ENCODE measurements around the gene LSR. TPM values are rescaled to one million over a fixed set of nuclear protein-coding genes. Genes with fewer than 3 reads are reported as not detected.

The LSR gene
- total and polyA plus RNA-seq, 2 donors (not counting 1 experiment from before 2014, with no cell fraction given): 37.2 to 45.3 TPM

- H3K27me3 ChIP-seq (replicated peaks in 1 of 4; ENCODE audit: control extremely low read depth in 1 of 4, control insufficient read depth in 3 of 4, insufficient read depth in 4 of 4, low read length in 3 of 4): no peaks in the 10 kb centered on the region
- H3K36me3 ChIP-seq (replicated peaks in 1 of 2; ENCODE audit: control extremely low read depth in 1 of 2, control insufficient read depth in 1 of 2, extremely low read depth in 1 of 2, insufficient read depth in 2 of 2, low read length in 1 of 2): no peaks in the 10 kb centered on the region
- H4K20me1 ChIP-seq (ENCODE audit: control insufficient read depth, insufficient read depth, low read length, poor library complexity, severe bottlenecking): no peaks in the 10 kb centered on the region
- Mint-ChIP-seq H3K27ac (no peak overlapping the region), H3K4me3 (no peak overlapping the region), H3K9me3 (ENCODE audit: insufficient read depth) (peaks cover 2% of the 10 kb centered on the region), H3K4me1 (peaks cover 39% of the 10 kb centered on the region), H3K27me3 (no peaks in the 10 kb centered on the region)
- intact Hi-C loops (cut with micrococcal nuclease): no loop called here
- ATAC-seq (ENCODE audit: low read depth): no peak
- H3K79me2 ChIP-seq (ENCODE audit: control insufficient read depth, insufficient read depth, low read length): no peaks in the 10 kb centered on the region
- ChIA-PET POLR2A (interaction anchor here (0.6 kb wide), 1 partner anchor 76 kb away, joined by 3 read pairs; the partner anchor contains the start of gene FXYD7), CTCF (interaction anchor here (0.7 to 4.4 kb wide), 6 partner anchors 15 to 84 kb away, joined by 3 to 64 read pairs (median 5); partner anchors contain the start of genes FXYD7 and LGI4)
- H3K4me3 ChIP-seq (ENCODE audit: control extremely low read depth in 1 of 5, extremely low read depth in 1 of 5, insufficient read depth in 1 of 5, low read depth in 2 of 5, low read length in 4 of 5): no peak overlapping the region
- peaks cover 29 to 31% of the 10 kb centered on the region in 2 donors for H3K4me1 ChIP-seq (ENCODE audit: control insufficient read depth in 2 of 2, insufficient read depth in 2 of 2, low read length in 2 of 2)
- peaks cover 0 to 15% (median 0%) of the 10 kb centered on the region in 3 donors for H3K9me3 ChIP-seq (ENCODE audit: control extremely low read depth in 1 of 3, control insufficient read depth in 2 of 3, insufficient read depth in 1 of 3, low read length in 2 of 3)
- H3K27ac ChIP-seq (ENCODE audit: low read length in 2 of 2): no peak overlapping the region
- no CpG with 5 or more reads among the region's 1 CpG for WGBS (ENCODE audit: insufficient coverage)
- no peak overlapping the region for H3K4me2 ChIP-seq (replicated peaks; ENCODE audit: low read depth, low read length, poor library complexity, severe bottlenecking)
- H3K9ac ChIP-seq (ENCODE audit: low read length): no peak overlapping the region
- no peak for DNase-seq
- TF ChIP-seq CTCF (IDR thresholded peaks at IDR 0.05): no peak
- no peak for TF ChIP-seq EZH2 (IDR thresholded peaks at IDR 0.05; ENCODE audit: borderline replicate concordance, insufficient read depth, low read depth, low read length, poor library complexity, severe bottlenecking)
- no peak overlapping the region for H2AFZ ChIP-seq (ENCODE audit: insufficient read depth, low read depth, low read length, poor library complexity, severe bottlenecking)
Measured at GRCh38 chr19:35219008-35219407, 29.8 kb upstream of the LSR start.

GRCh38 chr19:35220315-35220921 lies 28.4 kb upstream of the LSR start:
- Mint-ChIP-seq H3K27me3 (no peaks in the 10 kb centered on the region), H3K4me3 (no peak overlapping the region), H3K9me3 (ENCODE audit: insufficient read depth) (peaks cover 2% of the 10 kb centered on the region), H3K4me1 (peaks cover 33% of the 10 kb centered on the region), H3K27ac (peak overlapping the region; percentile 29)
- ATAC-seq (ENCODE audit: low read depth): no peak
- H2AFZ ChIP-seq (ENCODE audit: insufficient read depth, low read depth, low read length, poor library complexity, severe bottlenecking): no peak overlapping the region
- no peak overlapping the region for H3K4me2 ChIP-seq (replicated peaks; ENCODE audit: low read depth, low read length, poor library complexity, severe bottlenecking)
- H3K4me1 ChIP-seq (ENCODE audit: control insufficient read depth in 2 of 2, insufficient read depth in 2 of 2, low read length in 2 of 2): peaks cover 25 to 29% of the 10 kb centered on the region in 2 donors
- H3K27ac ChIP-seq (ENCODE audit: low read length in 2 of 2): no peak overlapping the region
- DNase-seq: no peak
- POLR2A ChIA-PET: interaction anchor here (0.6 kb wide), 1 partner anchor 9 kb away, joined by 5 read pairs; no protein-coding TSS in a partner anchor
- H3K36me3 ChIP-seq (replicated peaks in 1 of 2; ENCODE audit: control extremely low read depth in 1 of 2, control insufficient read depth in 1 of 2, extremely low read depth in 1 of 2, insufficient read depth in 2 of 2, low read length in 1 of 2): no peaks in the 10 kb centered on the region
- WGBS (ENCODE audit: insufficient coverage): 50% methylated on average over 1 of the region's 3 CpGs
- CTCF ChIA-PET: interaction anchor here (0.7 to 0.8 kb wide), 2 partner anchors 12 to 53 kb away, joined by 3 to 4 read pairs; no protein-coding TSS in a partner anchor
- H4K20me1 ChIP-seq (ENCODE audit: control insufficient read depth, insufficient read depth, low read length, poor library complexity, severe bottlenecking): no peaks in the 10 kb centered on the region
- no peak overlapping the region for H3K9ac ChIP-seq (ENCODE audit: low read length)
- TF ChIP-seq CTCF (IDR thresholded peaks at IDR 0.05) (no peak), EZH2 (IDR thresholded peaks at IDR 0.05; ENCODE audit: borderline replicate concordance, insufficient read depth, low read depth, low read length, poor library complexity, severe bottlenecking) (no peak)
- peaks cover 0 to 18% (median 0%) of the 10 kb centered on the region in 3 donors for H3K9me3 ChIP-seq (ENCODE audit: control extremely low read depth in 1 of 3, control insufficient read depth in 2 of 3, insufficient read depth in 1 of 3, low read length in 2 of 3)
- no peaks in the 10 kb centered on the region for H3K79me2 ChIP-seq (ENCODE audit: control insufficient read depth, insufficient read depth, low read length)
- H3K27me3 ChIP-seq (replicated peaks in 1 of 4; ENCODE audit: control extremely low read depth in 1 of 4, control insufficient read depth in 3 of 4, insufficient read depth in 4 of 4, low read length in 3 of 4): no peaks in the 10 kb centered on the region
- H3K4me3 ChIP-seq (ENCODE audit: control extremely low read depth in 1 of 5, extremely low read depth in 1 of 5, insufficient read depth in 1 of 5, low read depth in 2 of 5, low read length in 4 of 5): no peak overlapping the region
- intact Hi-C loops (cut with micrococcal nuclease): no loop called here
